HEK293 (cell line): ENCODE measurements around the gene C6orf15.
A peak's percentile ranks its signal among the peaks of the same experiment; 100 is the strongest.

Experiments used
- HIC1 ChIP-seq: fragments of 450-650 bp; formaldehyde crosslinking; IDR thresholded peaks from 2 replicates; pipeline ENCODE4 v1.5.1; 2016; ENCODE audit warnings: missing biosample characterization, missing genetic modification characterization
- KLF9 ChIP-seq: fragments of 450-650 bp; formaldehyde crosslinking; IDR thresholded peaks from 2 replicates; pipeline ENCODE4 v1.5.1; 2016; ENCODE audit warnings: missing biosample characterization, missing genetic modification characterization, low read depth
- MYNN ChIP-seq: fragments of 450-650 bp; formaldehyde crosslinking; IDR thresholded peaks from 2 replicates; pipeline ENCODE4 v1.5.1; 2016; ENCODE audit warnings: missing biosample characterization, missing genetic modification characterization, borderline replicate concordance
- OSR2 ChIP-seq: fragments of 450-650 bp; formaldehyde crosslinking; IDR thresholded peaks from 2 replicates; pipeline ENCODE4 v1.5.1; 2016; ENCODE audit warnings: missing biosample characterization, missing genetic modification characterization
- PRDM2 ChIP-seq: fragments of 450-650 bp; formaldehyde crosslinking; IDR thresholded peaks from 2 replicates; pipeline ENCODE4 v1.5.1; 2016; ENCODE audit warnings: missing biosample characterization, missing genetic modification characterization, borderline replicate concordance
- ZBTB10 ChIP-seq: fragments of 450-650 bp; formaldehyde crosslinking; IDR thresholded peaks from 2 replicates; pipeline ENCODE4 v1.5.1; 2016; ENCODE audit warnings: missing biosample characterization, missing genetic modification characterization
- ZFHX2 ChIP-seq: fragments of 450-650 bp; formaldehyde crosslinking; conservative IDR thresholded peaks from 2 replicates; pipeline ENCODE4 v1.5.1; 2016; ENCODE audit warnings: missing biosample characterization, missing genetic modification characterization
- ZNF155 ChIP-seq: fragments of 450-650 bp; formaldehyde crosslinking; IDR thresholded peaks from 2 replicates; pipeline ENCODE4 v1.5.1; 2016; ENCODE audit warnings: missing biosample characterization, missing genetic modification characterization
- ZNF169 ChIP-seq: fragments of 450-650 bp; formaldehyde crosslinking; IDR thresholded peaks from 2 replicates; pipeline ENCODE4 v1.5.1; 2016; ENCODE audit warnings: missing biosample characterization, missing genetic modification characterization
- ZNF175 ChIP-seq: fragments of 450-650 bp; formaldehyde crosslinking; IDR thresholded peaks from 2 replicates; pipeline ENCODE4 v1.5.1; 2016; ENCODE audit warnings: missing biosample characterization, missing genetic modification characterization
- ZNF184 ChIP-seq: fragments of 450-650 bp; IDR thresholded peaks from 2 replicates; pipeline ENCODE4 v1.5.1; 2018; ENCODE audit warnings: missing biosample characterization, mild to moderate bottlenecking, missing genetic modification characterization
- ZNF221 ChIP-seq: fragments of 450-650 bp; formaldehyde crosslinking; IDR thresholded peaks from 2 replicates; pipeline ENCODE4 v1.5.1; 2017; ENCODE audit warnings: missing biosample characterization, missing genetic modification characterization, borderline replicate concordance
- ZNF23 ChIP-seq: fragments of 450-650 bp; formaldehyde crosslinking; IDR thresholded peaks from 2 replicates; pipeline ENCODE4 v1.5.1; 2016; ENCODE audit warnings: missing biosample characterization, missing genetic modification characterization, borderline replicate concordance
- ZNF302 ChIP-seq: fragments of 450-650 bp; formaldehyde crosslinking; IDR thresholded peaks from 2 replicates; pipeline ENCODE4 v1.5.1; 2016; ENCODE audit warnings: missing biosample characterization, missing genetic modification characterization, low read depth
- ZNF362 ChIP-seq: fragments of 450-650 bp; formaldehyde crosslinking; IDR thresholded peaks from 2 replicates; pipeline ENCODE4 v1.5.1; 2016; ENCODE audit warnings: missing biosample characterization, missing genetic modification characterization
- ZNF521 ChIP-seq: fragments of 450-650 bp; formaldehyde crosslinking; IDR thresholded peaks from 2 replicates; pipeline ENCODE4 v1.5.1; 2017; ENCODE audit warnings: missing biosample characterization, mild to moderate bottlenecking, missing genetic modification characterization
- ZNF558 ChIP-seq: fragments of 450-650 bp; formaldehyde crosslinking; IDR thresholded peaks from 2 replicates; pipeline ENCODE4 v1.5.1; 2016; ENCODE audit warnings: missing biosample characterization, missing genetic modification characterization
- ZNF571 ChIP-seq: fragments of 450-650 bp; formaldehyde crosslinking; IDR thresholded peaks from 2 replicates; pipeline ENCODE4 v1.5.0; 2017; ENCODE audit warnings: missing biosample characterization, missing genetic modification characterization
- ZNF660 ChIP-seq: fragments of 450-650 bp; IDR thresholded peaks from 2 replicates; pipeline ENCODE4 v1.5.1; 2018; ENCODE audit warnings: missing biosample characterization, mild to moderate bottlenecking, missing genetic modification characterization
- ZNF664 ChIP-seq: fragments of 450-650 bp; formaldehyde crosslinking; IDR thresholded peaks from 2 replicates; pipeline ENCODE4 v1.5.1; 2016; ENCODE audit warnings: missing biosample characterization, missing genetic modification characterization
- ZNF677 ChIP-seq: fragments of 450-650 bp; IDR thresholded peaks from 2 replicates; pipeline ENCODE4 v1.5.0; 2018; ENCODE audit warnings: missing biosample characterization, mild to moderate bottlenecking, missing genetic modification characterization, moderate library complexity
- ZNF747 ChIP-seq: fragments of 450-650 bp; formaldehyde crosslinking; IDR thresholded peaks from 2 replicates; pipeline ENCODE4 v1.5.1; 2016; ENCODE audit warnings: missing biosample characterization, missing genetic modification characterization
- TF ChIP-seq, protein P1 (sequence below): fragments of 450-650 bp; formaldehyde crosslinking; IDR thresholded peaks from 2 replicates; pipeline ENCODE4 v1.5.0; 2017; ENCODE audit warnings: missing biosample characterization, missing genetic modification characterization, borderline replicate concordance
- TF ChIP-seq, protein P2 (sequence below): fragments of 450-650 bp; formaldehyde crosslinking; IDR thresholded peaks from 2 replicates; pipeline ENCODE4; 2016; ENCODE audit warnings: missing biosample characterization, missing genetic modification characterization

C6orf15 gene

DNA sequence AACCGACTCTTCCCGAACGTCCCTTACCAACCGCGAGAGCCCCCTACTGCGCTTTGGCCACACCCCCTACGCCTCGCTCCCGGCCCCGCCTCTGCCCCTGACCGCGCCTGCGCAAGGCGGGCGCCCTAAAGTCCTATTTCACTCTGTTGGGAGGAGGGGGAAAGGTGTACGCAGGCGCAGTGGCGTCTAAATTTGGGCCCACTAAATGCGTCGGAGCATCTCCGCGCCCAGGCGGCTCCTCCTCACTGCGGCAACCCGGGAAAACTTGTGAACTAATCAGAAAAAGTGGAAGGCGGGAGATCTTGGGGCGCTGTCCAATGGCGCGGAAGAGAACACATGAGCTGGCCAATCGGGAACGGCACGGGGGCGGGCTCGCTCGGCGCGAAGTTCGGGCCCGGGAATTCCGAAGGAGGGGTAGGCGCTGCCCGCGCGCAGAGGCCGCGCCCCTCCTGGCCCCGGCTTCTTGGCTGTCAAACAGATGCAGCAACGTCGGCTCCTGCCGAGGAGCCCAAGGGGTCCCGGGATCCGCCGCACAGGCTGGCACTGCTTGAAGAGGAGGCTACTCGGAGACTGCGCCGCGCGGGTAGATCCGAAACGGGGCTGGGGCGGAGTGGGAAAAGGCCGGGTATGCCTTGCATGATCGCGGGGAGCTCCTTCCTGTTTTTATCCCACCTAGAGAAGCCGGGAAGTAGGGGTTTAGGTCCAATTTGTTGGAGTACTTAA is 45.9 kb upstream of the C6orf15 start, which contains the start of gene TCF19 (continued):
- TF ChIP-seq, protein P1, sequence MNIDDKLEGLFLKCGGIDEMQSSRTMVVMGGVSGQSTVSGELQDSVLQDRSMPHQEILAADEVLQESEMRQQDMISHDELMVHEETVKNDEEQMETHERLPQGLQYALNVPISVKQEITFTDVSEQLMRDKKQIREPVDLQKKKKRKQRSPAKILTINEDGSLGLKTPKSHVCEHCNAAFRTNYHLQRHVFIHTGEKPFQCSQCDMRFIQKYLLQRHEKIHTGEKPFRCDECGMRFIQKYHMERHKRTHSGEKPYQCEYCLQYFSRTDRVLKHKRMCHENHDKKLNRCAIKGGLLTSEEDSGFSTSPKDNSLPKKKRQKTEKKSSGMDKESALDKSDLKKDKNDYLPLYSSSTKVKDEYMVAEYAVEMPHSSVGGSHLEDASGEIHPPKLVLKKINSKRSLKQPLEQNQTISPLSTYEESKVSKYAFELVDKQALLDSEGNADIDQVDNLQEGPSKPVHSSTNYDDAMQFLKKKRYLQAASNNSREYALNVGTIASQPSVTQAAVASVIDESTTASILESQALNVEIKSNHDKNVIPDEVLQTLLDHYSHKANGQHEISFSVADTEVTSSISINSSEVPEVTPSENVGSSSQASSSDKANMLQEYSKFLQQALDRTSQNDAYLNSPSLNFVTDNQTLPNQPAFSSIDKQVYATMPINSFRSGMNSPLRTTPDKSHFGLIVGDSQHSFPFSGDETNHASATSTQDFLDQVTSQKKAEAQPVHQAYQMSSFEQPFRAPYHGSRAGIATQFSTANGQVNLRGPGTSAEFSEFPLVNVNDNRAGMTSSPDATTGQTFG (tag by site-specific recombination) = no peak
- TF ChIP-seq ZNF660 (tag by site-specific recombination) = peak; percentile 81
- no peak for TF ChIP-seq MYNN (tag by site-specific recombination)
- no peak for TF ChIP-seq ZNF155 (tag by site-specific recombination)
- peak; percentile 95 for TF ChIP-seq KLF9
- peak; percentile 25; the same call in 1 of the 2 replicates for TF ChIP-seq OSR2
- TF ChIP-seq HIC1 (tag by site-specific recombination) = no peak; the same call in 1 of the 2 replicates
- TF ChIP-seq ZNF184 (tag by site-specific recombination) = no peak
- no peak for TF ChIP-seq ZNF747 (tag by site-specific recombination)
- TF ChIP-seq, protein P2, sequence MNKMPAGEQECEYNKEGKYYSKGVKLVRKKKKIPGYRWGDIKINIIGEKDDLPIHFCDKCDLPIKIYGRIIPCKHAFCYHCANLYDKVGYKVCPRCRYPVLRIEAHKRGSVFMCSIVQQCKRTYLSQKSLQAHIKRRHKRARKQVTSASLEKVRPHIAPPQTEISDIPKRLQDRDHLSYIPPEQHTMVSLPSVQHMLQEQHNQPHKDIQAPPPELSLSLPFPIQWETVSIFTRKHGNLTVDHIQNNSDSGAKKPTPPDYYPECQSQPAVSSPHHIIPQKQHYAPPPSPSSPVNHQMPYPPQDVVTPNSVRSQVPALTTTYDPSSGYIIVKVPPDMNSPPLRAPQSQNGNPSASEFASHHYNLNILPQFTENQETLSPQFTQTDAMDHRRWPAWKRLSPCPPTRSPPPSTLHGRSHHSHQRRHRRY (tag by site-specific recombination) = no peak
- TF ChIP-seq ZNF169 (tag by site-specific recombination) = no peak
- TF ChIP-seq ZNF221 (tag by site-specific recombination) = no peak
- TF ChIP-seq ZNF362 (tag by site-specific recombination) = no peak
- no peak for TF ChIP-seq ZNF521 (tag by site-specific recombination)
- no peak for TF ChIP-seq PRDM2 (tag by site-specific recombination)
- no peak for TF ChIP-seq ZNF664 (tag by site-specific recombination)
- no peak for TF ChIP-seq ZNF23 (tag by site-specific recombination)
- TF ChIP-seq ZNF677 (tag by site-specific recombination) = no peak
- TF ChIP-seq ZNF571 = no peak
- TF ChIP-seq ZBTB10 (tag by site-specific recombination) = peak; percentile 75; the same call in 1 of the 2 replicates
- TF ChIP-seq ZNF175 = no peak
- TF ChIP-seq ZFHX2 (tag by site-specific recombination) = peak; percentile 94
- TF ChIP-seq ZNF558 (tag by site-specific recombination) = no peak
- no peak for TF ChIP-seq ZNF302 (tag by site-specific recombination)
